Measurements from ENCODE around the gene JDP2.
A peak's percentile ranks its signal among the peaks of the same experiment; 100 is the strongest.

Gene JDP2

DNA sequence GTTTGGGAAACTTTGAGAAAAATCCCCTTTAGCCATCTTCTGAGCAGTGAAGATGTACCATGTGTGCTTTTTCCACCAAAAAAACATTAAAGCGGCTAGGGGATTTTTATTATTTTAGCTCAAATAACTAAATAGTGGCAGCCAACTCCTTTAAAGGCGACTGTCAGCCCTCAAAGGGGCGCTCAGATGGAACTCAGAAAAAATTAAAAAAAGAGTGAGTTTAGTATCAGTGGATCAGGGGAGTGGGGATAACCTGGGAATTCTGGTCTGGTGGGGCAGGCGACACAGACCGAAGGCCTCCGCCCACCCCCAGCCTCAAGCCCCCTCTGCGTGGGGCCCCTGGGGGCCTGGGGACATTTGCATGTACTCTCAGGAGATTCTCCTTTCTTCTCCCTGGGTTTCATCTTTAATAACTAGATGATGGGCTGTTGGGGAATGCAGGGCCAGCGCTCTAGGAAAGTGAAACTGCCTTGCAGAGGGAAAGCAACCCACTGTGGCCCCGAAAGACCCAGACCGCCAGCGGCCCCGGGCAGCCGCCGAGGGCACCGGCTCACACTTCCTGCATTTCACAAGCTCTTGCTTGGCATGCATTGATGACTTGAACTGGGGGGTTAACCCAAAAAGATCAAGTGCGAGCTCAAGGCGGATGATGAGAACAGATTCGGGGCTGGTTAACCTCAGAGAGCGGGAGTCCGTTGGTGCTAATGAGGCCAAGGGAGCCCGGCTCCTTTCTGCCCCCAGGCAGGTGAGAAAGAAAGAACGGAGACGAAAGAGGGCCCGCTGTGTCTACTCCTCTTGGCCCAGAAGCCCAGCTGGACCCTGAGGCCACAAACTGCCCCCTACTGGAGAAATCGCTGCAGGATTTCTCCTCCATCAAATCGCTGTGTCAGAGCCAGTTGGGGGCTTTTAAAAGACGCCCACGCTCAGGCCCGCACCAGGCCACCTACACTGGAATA lies 87.1 kb downstream of the JDP2 start:
- DNase-seq (ENCODE audit: low spot score), result peak; percentile 73

DNA sequence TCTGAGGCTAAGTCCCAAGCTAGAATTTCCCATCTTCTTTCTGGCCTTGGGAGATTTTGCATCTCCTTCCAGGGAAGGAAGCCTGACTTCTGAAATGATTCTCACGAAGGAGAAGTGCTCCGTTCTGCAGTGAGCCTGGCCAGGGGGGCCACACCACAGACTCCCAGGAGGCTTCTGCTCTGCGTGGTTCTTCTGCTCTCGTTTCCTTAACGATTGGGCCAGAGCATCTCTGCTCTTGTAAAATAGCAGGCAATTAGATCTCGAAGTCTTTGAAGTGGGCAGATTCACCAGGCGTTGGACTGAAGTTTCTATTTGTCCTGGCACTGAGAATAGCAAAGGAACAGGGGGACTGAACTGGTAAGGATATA lies 87.8 kb downstream of the JDP2 start:
- DNase-seq (ENCODE audit: low spot score), result no peak

DNA sequence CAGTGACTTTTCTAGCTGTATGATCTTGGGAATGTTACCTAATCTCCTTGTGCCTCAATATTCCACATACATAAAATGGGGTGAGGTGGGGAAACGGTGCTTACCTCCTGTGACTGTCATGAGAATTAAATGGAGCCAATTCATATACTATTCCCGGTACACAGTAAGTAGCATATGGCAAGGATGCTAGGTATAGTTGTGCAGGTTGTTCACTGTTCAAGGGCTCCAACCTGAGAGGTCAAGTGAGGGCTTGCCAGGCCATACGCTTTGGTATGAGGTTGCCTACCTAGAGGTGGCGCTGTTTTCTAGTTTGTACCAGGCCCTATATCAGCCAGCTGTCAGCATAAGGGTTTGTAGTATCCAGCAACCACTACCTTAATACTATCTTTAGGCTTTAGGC lies 90.8 kb downstream of the JDP2 start:
- DNase-seq (ENCODE audit: low spot score), result peak; percentile 68

DNA sequence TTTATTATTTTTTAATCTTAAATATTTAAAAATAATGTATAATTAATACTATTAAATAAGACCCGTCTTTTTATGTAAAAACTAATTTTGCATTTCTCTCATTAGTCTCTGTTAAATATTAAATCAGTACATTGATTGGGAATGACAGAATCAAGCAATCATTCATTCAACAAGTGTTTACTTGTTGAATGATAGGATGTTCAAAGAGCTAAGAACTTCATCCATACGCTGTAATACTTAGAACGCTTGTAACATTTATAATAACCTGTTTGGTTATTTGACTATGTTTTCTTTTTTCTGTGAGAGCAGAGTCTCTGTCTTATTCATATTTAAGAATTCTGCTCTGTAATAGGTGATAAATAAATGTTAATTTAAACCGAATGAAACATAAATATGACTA lies 91.6 kb downstream of the JDP2 start:
- DNase-seq (ENCODE audit: low spot score), result no peak

DNA sequence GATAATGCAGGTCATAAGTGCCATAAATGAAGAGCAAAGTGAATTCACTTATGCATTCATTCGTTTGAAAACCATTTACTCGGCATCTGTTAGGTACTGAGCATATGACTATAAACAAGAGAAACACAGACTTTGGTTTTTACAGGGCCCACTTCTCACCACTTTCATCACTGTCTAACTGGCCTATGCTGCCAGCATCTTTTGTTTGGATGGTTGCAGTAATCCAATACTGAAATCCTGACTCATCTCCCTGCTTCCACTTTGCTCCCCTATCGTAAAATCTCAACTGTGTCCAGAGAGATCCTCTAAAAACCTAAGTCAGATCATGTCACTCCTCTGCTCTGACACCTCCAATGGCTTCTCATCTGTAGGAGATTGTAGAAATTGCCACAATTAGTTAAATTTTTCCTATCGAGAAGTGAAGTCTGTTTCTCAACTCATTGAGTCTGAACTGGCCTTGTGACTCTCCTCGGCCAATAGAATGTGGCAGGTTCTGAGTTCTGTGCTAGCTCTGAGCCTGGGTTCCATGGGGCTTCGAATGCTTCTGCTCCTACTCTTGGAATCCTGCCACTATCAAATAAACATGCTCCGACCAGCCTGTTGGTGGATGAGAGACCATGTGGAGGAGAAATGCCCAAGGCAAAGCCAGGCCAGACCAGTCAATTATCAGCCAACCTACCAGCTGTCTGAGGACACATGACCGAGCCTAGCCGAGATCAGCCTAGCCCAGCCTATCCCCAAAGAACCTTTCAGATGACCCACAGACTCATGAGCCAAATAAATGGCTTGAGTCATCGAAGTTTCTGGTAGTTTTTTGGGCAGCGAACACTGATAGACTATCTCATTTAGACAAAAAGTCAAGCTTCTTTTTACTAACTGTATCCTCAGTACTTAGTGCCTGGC lies 92.3 kb downstream of the JDP2 start:
- DNase-seq (ENCODE audit: low spot score), result peak; percentile 64

DNA sequence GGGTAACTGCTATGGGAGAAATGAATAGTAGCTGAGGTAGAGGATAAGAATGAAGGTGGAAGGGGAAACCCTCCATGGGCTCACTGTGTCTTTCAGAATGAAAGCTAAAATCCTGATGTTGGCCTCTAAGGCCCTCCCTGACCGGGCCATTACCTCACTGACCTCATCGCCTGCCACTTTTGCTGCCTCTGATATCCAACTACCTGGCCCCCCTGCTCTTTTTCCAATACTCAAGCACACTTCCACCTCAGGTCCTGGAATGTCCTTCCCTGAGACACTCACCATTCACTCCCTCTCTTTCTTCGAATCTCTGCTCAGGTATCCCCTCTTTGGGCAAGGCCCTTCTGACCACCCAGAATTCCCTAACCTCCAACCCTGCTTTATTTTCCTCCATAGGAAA lies 93.0 kb downstream of the JDP2 start:
- DNase-seq (ENCODE audit: low spot score), result no peak

DNA sequence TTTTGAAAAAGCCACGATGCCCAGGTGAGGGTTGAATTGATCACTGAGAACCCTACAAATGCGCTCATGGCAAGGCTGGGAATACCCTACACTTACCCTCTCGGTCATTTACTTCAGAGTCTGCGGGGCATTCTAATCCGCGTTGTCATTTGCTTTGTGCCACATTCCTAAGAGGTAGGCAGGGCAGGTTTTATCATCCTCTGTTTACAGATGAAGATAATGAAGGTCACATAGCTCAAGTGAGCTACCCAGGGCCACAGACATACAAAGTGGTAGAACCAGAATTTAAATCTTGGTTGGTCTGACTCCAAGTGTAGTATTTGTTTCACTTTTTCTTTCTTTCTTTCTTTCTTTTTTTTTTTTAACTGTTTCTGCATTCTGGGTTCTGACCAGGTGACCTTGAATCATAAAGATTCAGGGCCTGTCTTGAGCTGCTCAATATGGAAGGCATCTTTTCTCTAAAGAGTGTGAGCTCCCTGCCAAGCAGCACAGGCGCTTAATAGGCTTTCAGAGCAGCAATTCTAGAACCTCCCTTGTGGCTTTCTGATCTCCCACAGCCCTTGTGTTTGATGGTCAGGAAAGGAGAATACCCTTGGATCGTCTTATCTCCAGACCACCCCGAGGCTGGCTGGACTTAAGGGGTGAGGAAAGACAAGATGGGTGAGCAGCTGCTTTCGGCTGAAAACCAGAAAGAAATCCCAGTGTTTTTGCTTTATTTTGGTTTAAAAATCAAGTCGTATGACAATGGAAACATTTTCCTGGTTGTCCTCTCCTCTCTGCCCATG lies 93.8 kb downstream of the JDP2 start:
- no peak for DNase-seq (ENCODE audit: low spot score)

DNA sequence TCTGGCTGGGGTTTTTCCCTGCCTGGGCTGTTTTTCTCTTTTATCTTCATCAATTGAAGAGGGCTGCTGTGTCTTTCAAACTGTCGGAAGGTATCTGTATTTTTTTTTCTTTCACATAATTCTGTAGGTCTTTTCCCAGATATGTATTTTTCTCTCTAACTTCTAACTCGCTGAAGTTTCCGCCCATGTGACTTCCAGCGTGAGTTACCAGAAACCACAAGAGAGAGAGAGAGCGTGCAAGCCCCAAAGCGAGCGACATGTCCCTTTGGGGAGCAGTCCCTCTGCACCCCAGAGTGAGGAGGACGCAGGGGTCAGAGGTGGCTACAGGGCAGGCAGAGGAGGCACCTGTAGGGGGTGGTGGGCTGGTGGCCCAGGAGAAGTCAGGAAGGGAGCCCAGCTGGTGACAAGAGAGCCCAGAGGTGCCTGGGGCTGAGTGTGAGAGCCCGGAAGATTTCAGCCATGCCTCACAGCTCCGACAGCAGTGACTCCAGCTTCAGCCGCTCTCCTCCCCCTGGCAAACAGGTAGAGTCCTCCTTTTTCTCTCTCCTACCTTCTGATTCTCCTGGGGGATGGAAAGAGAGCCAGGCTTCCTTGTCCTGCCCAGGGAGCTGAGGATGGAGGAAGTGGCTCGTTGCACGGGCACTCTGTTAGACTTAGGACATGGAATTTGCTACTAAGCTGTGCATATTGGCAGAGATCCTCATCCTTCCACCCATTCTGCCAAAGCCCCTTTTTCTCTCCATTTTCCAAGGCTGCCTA lies 94.6 kb downstream of the JDP2 start, which contains the start of gene BATF:
TSS of gene BATF (plus strand) at position 246 of the 759 bp plus-strand sequence. CDS start at position 460, 214 bp downstream.
- DNase-seq (ENCODE audit: low spot score), result peak; percentile 91

DNA sequence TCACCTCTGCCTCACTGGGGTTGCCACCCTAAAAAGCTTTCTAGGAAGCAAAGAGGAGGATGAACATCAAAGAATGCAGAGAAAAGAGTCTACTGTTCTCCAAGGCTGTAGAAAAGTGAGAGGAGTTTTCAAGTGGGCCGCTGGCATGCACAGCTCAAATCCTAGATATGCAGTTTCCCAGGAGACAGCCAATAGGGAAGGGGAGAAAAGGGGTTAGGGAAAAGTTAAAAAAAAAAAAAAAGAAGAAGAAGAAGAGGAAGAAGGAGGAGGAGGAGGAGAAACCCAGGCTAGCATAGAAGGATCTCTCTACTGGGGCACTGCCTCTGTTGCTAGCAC lies 95.1 kb downstream of the JDP2 start:
- DNase-seq (ENCODE audit: low spot score), result no peak
